Muscle layer of colon (tissue), 2 donors: ENCODE measurements around the gene FERMT3.

Experiments used
- H3K27ac ChIP-seq: one replicate; pipeline ENCODE4 v1.7.0; 2013; ENCODE audit warnings: low read depth, mild to moderate bottlenecking, low read length, moderate library complexity
- H3K27me3 ChIP-seq, 2 donors: one replicate each; pipeline ENCODE4 v1.7.0; 2013; ENCODE audit warnings: low read length in 2 of 2, mild to moderate bottlenecking in 2 of 2; ENCODE audit not compliant: insufficient read depth in 2 of 2, control insufficient read depth in 1 of 2
- H3K36me3 ChIP-seq: one replicate; pipeline ENCODE4 v1.7.0; 2013; ENCODE audit warnings: mild to moderate bottlenecking, low read length; ENCODE audit not compliant: insufficient read depth
- H3K4me1 ChIP-seq: one replicate; pipeline ENCODE4 v1.7.0; 2013; ENCODE audit warnings: mild to moderate bottlenecking, low read length; ENCODE audit not compliant: insufficient read depth
- H3K4me3 ChIP-seq, 2 donors: one replicate each; pipeline ENCODE4 v1.7.0; 2013; ENCODE audit warnings: low read length in 2 of 2, low read depth in 1 of 2, mild to moderate bottlenecking in 1 of 2, moderate library complexity in 1 of 2
- H3K9ac ChIP-seq: one replicate; pipeline ENCODE4 v1.7.0; 2013; ENCODE audit warnings: low read length
- H3K9me3 ChIP-seq: one replicate; pipeline ENCODE4 v1.7.0; 2013; ENCODE audit warnings: mild to moderate bottlenecking, low read length
- donor health status: abdominal sarcoma.
- donor health status: Adenocarcinoma of cecum.

FERMT3 gene

GRCh38 chr11:64264371-64264852, 57.9 kb downstream of the FERMT3 start:
- Histone ChIP-seq H3K4me1 (peaks cover 13% of the 10 kb centered on the region), H3K9me3 (no peaks in the 10 kb centered on the region), H3K27ac (no peak overlapping the region), H3K27me3 (no peaks in the 10 kb centered on the region), H3K4me3 (no peak overlapping the region), H3K36me3 (peaks cover 32% of the 10 kb centered on the region), H3K9ac (no peak overlapping the region)

- Histone ChIP-seq H3K9me3 (no peaks in the 10 kb centered on the region), H3K9ac (no peak overlapping the region), H3K27me3 (no peaks in the 10 kb centered on the region), H3K36me3 (peaks cover 23% of the 10 kb centered on the region), H3K4me3 (no peak overlapping the region), H3K4me1 (peaks cover 13% of the 10 kb centered on the region), H3K27ac (no peak overlapping the region)
Observed at GRCh38 chr11:64265176-64266160, 58.9 kb downstream of the FERMT3 start.

GRCh38 chr11:64266339-64266738, 59.8 kb downstream of the FERMT3 start:
- Histone ChIP-seq H3K9ac (no peak overlapping the region), H3K4me1 (peaks cover 13% of the 10 kb centered on the region), H3K36me3 (peaks cover 23% of the 10 kb centered on the region), H3K27ac (no peak overlapping the region), H3K9me3 (no peaks in the 10 kb centered on the region), H3K27me3 (no peaks in the 10 kb centered on the region), H3K4me3 (no peak overlapping the region)

- H3K27me3 ChIP-seq: no peaks in the 10 kb centered on the region
- H3K36me3 ChIP-seq: peaks cover 23% of the 10 kb centered on the region
- peaks cover 19% of the 10 kb centered on the region for H3K4me1 ChIP-seq
- peak overlapping the region; percentile 99 for H3K27ac ChIP-seq
- H3K9ac ChIP-seq: no peak overlapping the region
- no peak overlapping the region for H3K4me3 ChIP-seq
- no peaks in the 10 kb centered on the region for H3K9me3 ChIP-seq
Observed at GRCh38 chr11:64267207-64267945, 60.9 kb downstream of the FERMT3 start.

GRCh38 chr11:64268025-64268892, 61.7 kb downstream of the FERMT3 start:
- peak overlapping the region; percentile 39 for H3K9ac ChIP-seq
- no peaks in the 10 kb centered on the region for H3K9me3 ChIP-seq
- peak overlapping the region; percentile 77 to 94 for H3K4me3 ChIP-seq
- H3K27me3 ChIP-seq: no peaks in the 10 kb centered on the region
- peaks cover 14% of the 10 kb centered on the region for H3K36me3 ChIP-seq
- peak overlapping the region; percentile 99 for H3K27ac ChIP-seq
- H3K4me1 ChIP-seq: peaks cover 19% of the 10 kb centered on the region

GRCh38 chr11:64268893-64269539, 62.5 kb downstream of the FERMT3 start:
- peak overlapping the region; percentile 77 to 94 for H3K4me3 ChIP-seq
- H3K27ac ChIP-seq: peak overlapping the region; percentile 99
- peak overlapping the region; percentile 39 for H3K9ac ChIP-seq
- no peaks in the 10 kb centered on the region for H3K27me3 ChIP-seq
- peaks cover 11% of the 10 kb centered on the region for H3K36me3 ChIP-seq
- peaks cover 19% of the 10 kb centered on the region for H3K4me1 ChIP-seq
- H3K9me3 ChIP-seq: no peaks in the 10 kb centered on the region

GRCh38 chr11:64269540-64270220, 63.2 kb downstream of the FERMT3 start:
- peak overlapping the region; percentile 73 for H3K9ac ChIP-seq
- no peaks in the 10 kb centered on the region for H3K27me3 ChIP-seq
- peak overlapping the region; percentile 99 for H3K27ac ChIP-seq
- H3K4me3 ChIP-seq: peak overlapping the region; percentile 77 to 94
- H3K4me1 ChIP-seq: peaks cover 19% of the 10 kb centered on the region
- H3K9me3 ChIP-seq: no peaks in the 10 kb centered on the region
- H3K36me3 ChIP-seq: peaks cover 11% of the 10 kb centered on the region
